ENCODE measurements around the gene TTC24.
"Not testable (repeated sequence)": the region's sequence is repeated elsewhere in the genome, so short reads cannot be mapped to it uniquely, and the experiment has no call there.

The TTC24 gene

GRCh38 chr1:156579472-156579871, at the start of gene TTC24:
TSS of gene TTC24 (plus strand) at chr1:156579723. CDS start at chr1:156581365, 1,642 bp downstream.
- DNase-seq (ENCODE audit: low spot score), result no peak
- FAIRE-seq, result no peak

- FAIRE-seq (no peak), DNase-seq (ENCODE audit: low spot score) (no peak)
These were observed 49.5 kb upstream of the TTC24 start for GRCh38 chr1:156530006-156530405.

GRCh38 chr1:156532374-156532773, 47.1 kb upstream of the TTC24 start:
- DNase-seq (ENCODE audit: low spot score), result no peak
- no peak for FAIRE-seq

GRCh38 chr1:156533568-156534220, 45.8 kb upstream of the TTC24 start:
- DNase-seq (ENCODE audit: low spot score) (no peak), FAIRE-seq (no peak)

- DNase-seq (ENCODE audit: low spot score), result no peak
- FAIRE-seq, result no peak
These were observed 45.0 kb upstream of the TTC24 start for GRCh38 chr1:156534424-156535060.

GRCh38 chr1:156537027-156537426, 42.5 kb upstream of the TTC24 start:
- DNase-seq (ENCODE audit: low spot score) (no peak), FAIRE-seq (no peak)

- FAIRE-seq (no peak), DNase-seq (ENCODE audit: low spot score) (no peak)
These were observed 40.6 kb upstream of the TTC24 start for GRCh38 chr1:156538711-156539440.

- FAIRE-seq, result no peak
- DNase-seq (ENCODE audit: low spot score), result no peak
These were observed 39.6 kb upstream of the TTC24 start for GRCh38 chr1:156539818-156540355.

GRCh38 chr1:156540955-156541354, 38.6 kb upstream of the TTC24 start:
- no peak for DNase-seq (ENCODE audit: low spot score)
- FAIRE-seq, result no peak

GRCh38 chr1:156543066-156543465, 36.5 kb upstream of the TTC24 start:
- FAIRE-seq (no peak), DNase-seq (ENCODE audit: low spot score) (no peak)

- FAIRE-seq, result no peak
- no peak for DNase-seq (ENCODE audit: low spot score)
These were observed 34.9 kb upstream of the TTC24 start for GRCh38 chr1:156544592-156545102.

- DNase-seq (ENCODE audit: low spot score) (no peak), FAIRE-seq (no peak)
These were observed 33.3 kb upstream of the TTC24 start for GRCh38 chr1:156546267-156546666.

GRCh38 chr1:156547434-156547833, 32.1 kb upstream of the TTC24 start:
- FAIRE-seq, result no peak
- no peak for DNase-seq (ENCODE audit: low spot score)

GRCh38 chr1:156547982-156548381, 31.5 kb upstream of the TTC24 start:
- DNase-seq (ENCODE audit: low spot score) (no peak), FAIRE-seq (no peak)

GRCh38 chr1:156549390-156549789, 30.1 kb upstream of the TTC24 start:
- FAIRE-seq (no peak), DNase-seq (ENCODE audit: low spot score) (no peak)

GRCh38 chr1:156549831-156550230, 29.7 kb upstream of the TTC24 start:
- DNase-seq (ENCODE audit: low spot score) (no peak), FAIRE-seq (no peak)

GRCh38 chr1:156550346-156550745, 29.2 kb upstream of the TTC24 start:
- no peak for DNase-seq (ENCODE audit: low spot score)

GRCh38 chr1:156551066-156551643, 28.4 kb upstream of the TTC24 start:
- DNase-seq (ENCODE audit: low spot score), result no peak
- no peak for FAIRE-seq

More at GRCh38 chr1:156550346-156550745, 29.2 kb upstream of the TTC24 start:
- no peak for FAIRE-seq

GRCh38 chr1:156551869-156552268, 27.7 kb upstream of the TTC24 start:
- FAIRE-seq, result peak; percentile 94
- DNase-seq (ENCODE audit: low spot score), result peak; percentile 90

- DNase-seq (ENCODE audit: low spot score) (no peak), FAIRE-seq (no peak)
These were observed 27.0 kb upstream of the TTC24 start for GRCh38 chr1:156552518-156552917.

- not testable (repeated sequence) for FAIRE-seq
- DNase-seq (ENCODE audit: low spot score), result peak; percentile 36
These were observed 26.6 kb upstream of the TTC24 start for GRCh38 chr1:156552937-156553336.
